Progenitor cell of endocrine pancreas (in vitro differentiated cells): ENCODE measurements around the gene AFG3L2. TPM values are rescaled to one million over a fixed set of nuclear protein-coding genes. Genes with fewer than 3 reads are reported as not detected.

Experiments
- DNase-seq: peaks from one replicate; pipeline ENCODE4 v3.0.0; 2021; ENCODE audit warnings: low spot score; ENCODE audit not compliant: unreplicated experiment
- H3K27ac Mint-ChIP-seq: 2 replicates; pipeline ENCODE4 v1.8.0; 2021; ENCODE audit warnings: mild to moderate bottlenecking, moderate library complexity, mixed read lengths
- H3K27me3 Mint-ChIP-seq: 2 replicates; pipeline ENCODE4 v1.8.0; 2021; ENCODE audit warnings: mixed read lengths
- H3K36me3 Mint-ChIP-seq: 2 replicates; pipeline ENCODE4 v1.8.0; 2022; ENCODE audit warnings: mixed read lengths; ENCODE audit not compliant: insufficient read depth
- H3K4me1 Mint-ChIP-seq: 2 replicates; pipeline ENCODE4 v1.8.0; 2021; ENCODE audit warnings: low read depth, mixed read lengths
- H3K4me3 Mint-ChIP-seq: 2 replicates; pipeline ENCODE4 v1.8.0; 2021; ENCODE audit warnings: low read depth, mild to moderate bottlenecking, moderate library complexity, mixed read lengths
- H3K9me3 Mint-ChIP-seq: 2 replicates; pipeline ENCODE4 v1.8.0; 2021; ENCODE audit warnings: low read depth, mixed read lengths
- long read RNA-seq: library from polyadenylated mRNA; unstranded; transcript quantifications from one replicate; pipeline ENCODE4 v2.0.0, GENCODE V29; 2020
- total RNA-seq: library from RNA; stranded (reverse); gene quantifications from 2 replicates; pipeline ENCODE4 v1.2.1, GENCODE V29; 2021
- TF ChIP-seq, protein P1 (sequence below): fragments of 200-600 bp; sonication (generic); IDR thresholded peaks from one replicate; pipeline ENCODE4 v1.5.0; 2021; ENCODE audit warnings: antibody characterized with exemption, mild to moderate bottlenecking; ENCODE audit not compliant: unreplicated experiment

The AFG3L2 gene
- total RNA-seq, result 44.6 and 44.8 TPM in 2 replicates
- long read RNA-seq, transcript AFG3L2-201 (17 exons, 3,247 nt), result major isoform, 14 of 30 reads
- long read RNA-seq, partial matches to known transcripts, result 12 of 30 reads
- long read RNA-seq, other reads (novel, unspliced or antisense), result 3 of 30 reads

DNA sequence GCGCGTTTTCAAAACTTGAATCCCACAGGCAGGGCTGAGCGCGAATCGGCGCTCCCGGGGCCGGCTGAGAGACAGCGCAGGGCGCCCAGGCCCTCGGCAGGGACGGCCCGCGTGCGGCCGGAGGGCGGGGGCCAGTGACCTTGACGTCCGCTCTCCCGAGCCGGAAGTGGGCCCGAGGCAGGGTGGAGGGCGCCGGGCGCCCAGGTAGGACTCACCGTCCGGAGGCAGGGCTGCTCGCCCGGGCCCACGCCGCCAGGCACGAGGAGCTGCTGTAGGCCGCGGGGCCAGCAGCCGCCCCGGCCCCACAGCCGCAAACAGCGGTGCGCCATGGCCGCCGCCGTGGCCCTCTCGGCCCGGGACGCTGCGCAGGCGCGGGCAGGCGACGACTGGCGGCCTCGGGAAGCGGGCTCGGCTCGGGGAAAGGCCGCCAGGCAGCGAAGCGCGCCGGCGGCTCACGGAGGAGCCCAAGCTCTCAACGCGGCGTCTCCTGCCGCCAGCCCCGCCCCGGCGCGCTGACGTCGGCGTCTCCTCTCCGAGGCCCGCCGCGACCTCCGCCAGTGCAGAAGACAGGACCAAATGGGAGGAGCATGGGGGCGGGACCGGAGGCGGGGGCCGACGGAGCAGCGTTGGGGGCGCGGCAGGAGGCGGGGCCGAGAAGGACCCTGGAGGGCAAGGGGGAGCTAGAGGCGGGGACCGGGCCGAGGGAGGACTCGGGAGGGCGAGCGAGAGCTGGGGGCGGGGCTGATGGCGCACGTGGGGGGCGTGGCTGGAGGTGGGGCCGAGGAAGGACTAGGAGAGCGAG lies at the start of gene AFG3L2:
TSS of gene AFG3L2 (minus strand) at position 474 of the 802 bp plus-strand sequence. CDS start at position 329, 145 bp downstream.
- TF ChIP-seq, protein P1, sequence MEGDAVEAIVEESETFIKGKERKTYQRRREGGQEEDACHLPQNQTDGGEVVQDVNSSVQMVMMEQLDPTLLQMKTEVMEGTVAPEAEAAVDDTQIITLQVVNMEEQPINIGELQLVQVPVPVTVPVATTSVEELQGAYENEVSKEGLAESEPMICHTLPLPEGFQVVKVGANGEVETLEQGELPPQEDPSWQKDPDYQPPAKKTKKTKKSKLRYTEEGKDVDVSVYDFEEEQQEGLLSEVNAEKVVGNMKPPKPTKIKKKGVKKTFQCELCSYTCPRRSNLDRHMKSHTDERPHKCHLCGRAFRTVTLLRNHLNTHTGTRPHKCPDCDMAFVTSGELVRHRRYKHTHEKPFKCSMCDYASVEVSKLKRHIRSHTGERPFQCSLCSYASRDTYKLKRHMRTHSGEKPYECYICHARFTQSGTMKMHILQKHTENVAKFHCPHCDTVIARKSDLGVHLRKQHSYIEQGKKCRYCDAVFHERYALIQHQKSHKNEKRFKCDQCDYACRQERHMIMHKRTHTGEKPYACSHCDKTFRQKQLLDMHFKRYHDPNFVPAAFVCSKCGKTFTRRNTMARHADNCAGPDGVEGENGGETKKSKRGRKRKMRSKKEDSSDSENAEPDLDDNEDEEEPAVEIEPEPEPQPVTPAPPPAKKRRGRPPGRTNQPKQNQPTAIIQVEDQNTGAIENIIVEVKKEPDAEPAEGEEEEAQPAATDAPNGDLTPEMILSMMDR, result no peak
- Mint-ChIP-seq H3K27me3 (no peaks in the 10 kb centered on the region), H3K4me1 (peaks cover 27% of the 10 kb centered on the region), H3K4me3 (peak within 1 kb of the TSS; percentile 88), H3K27ac (peak within 1 kb of the TSS; percentile 100), H3K36me3 (peaks cover 1% of the 10 kb centered on the region), H3K9me3 (no peaks in the 10 kb centered on the region)
- peak; percentile 100 for DNase-seq

DNA sequence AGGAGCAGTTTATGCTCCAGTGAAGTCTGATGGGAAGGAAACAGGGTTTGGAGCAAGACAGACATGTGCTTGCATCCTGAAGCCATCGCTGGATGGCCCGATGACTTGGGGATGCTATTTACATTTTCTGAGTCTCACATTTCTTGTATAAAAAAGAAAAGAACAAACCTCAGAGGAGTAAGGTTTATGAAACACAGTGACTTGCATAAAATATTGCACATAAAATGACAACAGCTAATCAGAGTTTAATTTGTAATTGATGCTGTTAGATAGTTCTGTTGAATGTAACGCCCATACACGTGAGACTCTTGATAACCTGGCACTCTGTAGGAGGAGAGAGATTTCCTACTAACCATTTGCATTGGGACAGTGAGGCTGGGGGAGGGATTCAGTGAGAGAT lies 47.2 kb upstream of the AFG3L2 start:
- H3K4me3 Mint-ChIP-seq, result no peak overlapping the region
- no peaks in the 10 kb centered on the region for H3K27me3 Mint-ChIP-seq
- H3K9me3 Mint-ChIP-seq, result no peaks in the 10 kb centered on the region
- no peak overlapping the region for H3K27ac Mint-ChIP-seq
- H3K36me3 Mint-ChIP-seq, result no peaks in the 10 kb centered on the region
- DNase-seq, result no peak
- H3K4me1 Mint-ChIP-seq, result peaks cover 6% of the 10 kb centered on the region
- TF ChIP-seq, protein P1, result no peak

DNA sequence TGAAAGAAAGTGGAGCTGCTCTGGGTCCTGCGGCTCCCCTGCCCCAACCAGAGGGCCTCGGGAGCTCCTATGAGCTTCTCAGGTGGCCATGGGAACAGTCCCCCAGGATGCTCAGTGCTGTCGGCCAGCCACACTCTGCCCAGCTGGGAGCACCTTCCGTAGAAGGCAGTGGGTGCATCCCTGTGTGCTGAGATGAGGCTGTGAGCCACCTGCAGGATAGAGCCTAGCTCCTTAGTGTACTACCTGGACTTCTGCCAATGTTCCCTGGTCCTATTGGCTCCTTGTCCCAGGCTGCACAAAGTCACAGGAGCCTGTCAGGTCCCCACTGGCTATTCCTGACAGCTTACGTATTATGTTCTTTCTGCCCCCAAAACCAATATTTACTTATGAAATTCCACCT lies 46.8 kb upstream of the AFG3L2 start:
- Mint-ChIP-seq H3K27me3 (no peaks in the 10 kb centered on the region), H3K4me1 (peaks cover 6% of the 10 kb centered on the region), H3K9me3 (no peaks in the 10 kb centered on the region), H3K27ac (no peak overlapping the region), H3K36me3 (no peaks in the 10 kb centered on the region), H3K4me3 (no peak overlapping the region)
- TF ChIP-seq, protein P1, result no peak
- no peak for DNase-seq

DNA sequence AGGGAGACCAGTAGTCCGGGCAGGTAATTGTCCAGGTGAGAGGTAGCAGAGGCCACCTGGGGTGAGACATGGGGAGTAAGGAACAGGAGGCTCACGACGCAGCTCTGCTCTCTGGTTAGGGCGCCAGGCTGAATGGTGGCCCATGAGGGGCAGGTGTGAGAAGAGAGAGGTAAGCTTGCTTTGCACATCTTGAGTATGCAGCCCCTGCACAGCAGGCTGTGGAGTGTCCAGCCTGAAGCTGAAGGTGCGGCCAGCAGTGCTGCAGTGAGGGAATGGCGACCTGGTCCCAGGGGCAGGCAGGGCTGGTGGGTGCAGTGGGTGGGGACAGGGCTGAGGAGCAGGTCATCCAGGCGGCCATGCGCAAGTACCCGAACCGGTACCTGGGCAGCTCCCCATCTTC lies 46.4 kb upstream of the AFG3L2 start:
- H3K9me3 Mint-ChIP-seq, result no peaks in the 10 kb centered on the region
- DNase-seq, result no peak
- no peaks in the 10 kb centered on the region for H3K27me3 Mint-ChIP-seq
- TF ChIP-seq, protein P1, result no peak
- no peaks in the 10 kb centered on the region for H3K36me3 Mint-ChIP-seq
- H3K4me3 Mint-ChIP-seq, result no peak overlapping the region
- no peak overlapping the region for H3K27ac Mint-ChIP-seq
- H3K4me1 Mint-ChIP-seq, result peaks cover 6% of the 10 kb centered on the region

GRCh38 chr18:12422936-12423335 lies 45.9 kb upstream of the AFG3L2 start:
- Mint-ChIP-seq H3K9me3 (no peaks in the 10 kb centered on the region), H3K4me1 (peaks cover 6% of the 10 kb centered on the region), H3K4me3 (no peak overlapping the region), H3K36me3 (no peaks in the 10 kb centered on the region), H3K27me3 (no peaks in the 10 kb centered on the region), H3K27ac (no peak overlapping the region)
- DNase-seq, result no peak
- TF ChIP-seq, protein P1, result no peak
